ENCODE results near the gene FRMD4A.

The FRMD4A gene

GRCh38 chr10:14332903-14333302, 2.2 kb upstream of the FRMD4A start:
- TF ChIP-seq, protein P1, sequence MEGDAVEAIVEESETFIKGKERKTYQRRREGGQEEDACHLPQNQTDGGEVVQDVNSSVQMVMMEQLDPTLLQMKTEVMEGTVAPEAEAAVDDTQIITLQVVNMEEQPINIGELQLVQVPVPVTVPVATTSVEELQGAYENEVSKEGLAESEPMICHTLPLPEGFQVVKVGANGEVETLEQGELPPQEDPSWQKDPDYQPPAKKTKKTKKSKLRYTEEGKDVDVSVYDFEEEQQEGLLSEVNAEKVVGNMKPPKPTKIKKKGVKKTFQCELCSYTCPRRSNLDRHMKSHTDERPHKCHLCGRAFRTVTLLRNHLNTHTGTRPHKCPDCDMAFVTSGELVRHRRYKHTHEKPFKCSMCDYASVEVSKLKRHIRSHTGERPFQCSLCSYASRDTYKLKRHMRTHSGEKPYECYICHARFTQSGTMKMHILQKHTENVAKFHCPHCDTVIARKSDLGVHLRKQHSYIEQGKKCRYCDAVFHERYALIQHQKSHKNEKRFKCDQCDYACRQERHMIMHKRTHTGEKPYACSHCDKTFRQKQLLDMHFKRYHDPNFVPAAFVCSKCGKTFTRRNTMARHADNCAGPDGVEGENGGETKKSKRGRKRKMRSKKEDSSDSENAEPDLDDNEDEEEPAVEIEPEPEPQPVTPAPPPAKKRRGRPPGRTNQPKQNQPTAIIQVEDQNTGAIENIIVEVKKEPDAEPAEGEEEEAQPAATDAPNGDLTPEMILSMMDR (IDR thresholded peaks at IDR 0.05; ENCODE audit: control extremely low read depth, extremely low read depth, low read depth, missing control alignments), result no peak
- no peak for DNase-seq (ENCODE audit: extremely low spot score)
- ChIA-PET POLR2A (no interaction called here), CTCF (interaction anchor here (0.6 kb wide), 1 partner anchor 12 kb away, joined by 3 read pairs; no protein-coding TSS in a partner anchor)

DNA sequence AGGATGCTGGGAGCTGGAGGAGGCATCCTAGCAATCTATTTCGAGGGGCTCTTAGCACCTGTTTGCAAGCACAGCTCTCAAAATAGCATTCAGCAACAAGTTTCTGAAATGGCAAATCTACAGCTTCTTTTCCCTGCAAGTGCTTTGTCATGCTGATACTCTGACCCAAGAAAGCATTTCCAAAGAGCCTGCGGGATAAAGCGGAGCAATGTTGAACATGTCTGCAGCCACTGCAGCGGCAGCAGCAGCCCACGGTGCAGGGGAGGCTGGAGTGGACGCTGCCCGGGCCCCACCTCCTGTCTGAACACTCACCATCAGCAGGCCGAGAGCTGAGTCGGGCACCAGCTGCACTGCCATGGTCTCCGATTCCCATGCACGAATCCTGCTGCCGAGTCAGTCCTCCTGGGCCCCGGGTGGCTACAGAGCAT, 964 bp downstream of the FRMD4A start:
- TF ChIP-seq, protein P1 (IDR thresholded peaks at IDR 0.05; ENCODE audit: control extremely low read depth, extremely low read depth, low read depth, missing control alignments), result no peak
- ChIA-PET POLR2A (no interaction called here), CTCF (interaction anchor here (2.3 kb wide), 1 partner anchor 10 kb away, joined by 7 read pairs; no protein-coding TSS in a partner anchor)
- DNase-seq (ENCODE audit: extremely low spot score), result no peak

DNA sequence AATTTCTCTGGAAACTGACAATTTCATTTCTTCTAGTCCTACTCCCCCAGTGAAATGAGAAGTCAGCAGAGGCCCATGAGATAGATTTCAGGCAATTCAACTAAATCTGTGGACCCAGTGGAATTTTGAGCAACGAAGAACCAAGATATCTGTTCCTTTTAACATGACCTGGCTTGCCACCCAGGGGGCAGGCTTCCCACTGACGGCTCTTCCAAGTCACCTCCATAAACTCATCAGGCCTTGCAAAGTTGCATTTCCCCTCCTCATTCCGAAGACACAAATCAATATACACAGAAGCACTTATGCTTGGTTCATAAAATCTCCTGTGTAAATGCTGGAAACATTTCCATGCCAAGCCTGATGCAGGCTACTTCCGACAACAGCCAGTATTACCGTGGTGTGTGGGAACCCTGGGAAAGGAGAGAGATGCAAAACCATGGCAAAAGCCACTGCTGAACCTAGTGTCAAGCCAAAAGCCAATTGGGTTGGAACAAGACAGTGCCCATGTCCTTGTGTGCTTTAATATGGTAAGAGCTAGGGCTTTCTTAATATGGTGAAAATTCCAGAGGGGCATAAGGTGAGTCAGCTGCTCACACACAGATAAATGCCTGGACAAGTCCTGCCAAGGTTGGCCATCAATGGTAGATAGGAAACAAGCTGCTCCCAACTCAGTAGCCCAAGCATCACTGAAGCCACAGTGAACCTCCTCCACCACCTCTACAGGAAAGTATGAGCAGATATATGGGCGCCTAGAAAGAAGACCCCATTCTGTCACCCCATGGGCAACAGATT, 1.6 kb downstream of the FRMD4A start:
- no peak for DNase-seq (ENCODE audit: extremely low spot score)
- CTCF ChIA-PET, result interaction anchor here (2.3 kb wide), 1 partner anchor 11 kb away, joined by 7 read pairs; no protein-coding TSS in a partner anchor
- POLR2A ChIA-PET, result no interaction called here
- TF ChIP-seq, protein P1 (IDR thresholded peaks at IDR 0.05; ENCODE audit: control extremely low read depth, extremely low read depth, low read depth, missing control alignments), result no peak

- TF ChIP-seq, protein P1 (IDR thresholded peaks at IDR 0.05; ENCODE audit: control extremely low read depth, extremely low read depth, low read depth, missing control alignments), result no peak
- ChIA-PET POLR2A (no interaction called here), CTCF (interaction anchor here (0.9 to 1.0 kb wide), 2 partner anchors 18 to 23 kb away, joined by 3 read pairs; no protein-coding TSS in a partner anchor)
- no peak for DNase-seq (ENCODE audit: extremely low spot score)
Measured at GRCh38 chr10:14327527-14327926, 3.2 kb downstream of the FRMD4A start.

- TF ChIP-seq, protein P1 (IDR thresholded peaks at IDR 0.05; ENCODE audit: control extremely low read depth, extremely low read depth, low read depth, missing control alignments), result no peak
- ChIA-PET CTCF (interaction anchor here (1.0 to 1.3 kb wide), 5 partner anchors 14 to 196 kb away, joined by 3 to 4 read pairs (median 3); no protein-coding TSS in a partner anchor), POLR2A (interaction anchor here (0.6 kb wide), 1 partner anchor 141 kb away, joined by 3 read pairs; no protein-coding TSS in a partner anchor)
- no peak for DNase-seq (ENCODE audit: extremely low spot score)
Measured at GRCh38 chr10:14326581-14326980, 4.1 kb downstream of the FRMD4A start.

DNA sequence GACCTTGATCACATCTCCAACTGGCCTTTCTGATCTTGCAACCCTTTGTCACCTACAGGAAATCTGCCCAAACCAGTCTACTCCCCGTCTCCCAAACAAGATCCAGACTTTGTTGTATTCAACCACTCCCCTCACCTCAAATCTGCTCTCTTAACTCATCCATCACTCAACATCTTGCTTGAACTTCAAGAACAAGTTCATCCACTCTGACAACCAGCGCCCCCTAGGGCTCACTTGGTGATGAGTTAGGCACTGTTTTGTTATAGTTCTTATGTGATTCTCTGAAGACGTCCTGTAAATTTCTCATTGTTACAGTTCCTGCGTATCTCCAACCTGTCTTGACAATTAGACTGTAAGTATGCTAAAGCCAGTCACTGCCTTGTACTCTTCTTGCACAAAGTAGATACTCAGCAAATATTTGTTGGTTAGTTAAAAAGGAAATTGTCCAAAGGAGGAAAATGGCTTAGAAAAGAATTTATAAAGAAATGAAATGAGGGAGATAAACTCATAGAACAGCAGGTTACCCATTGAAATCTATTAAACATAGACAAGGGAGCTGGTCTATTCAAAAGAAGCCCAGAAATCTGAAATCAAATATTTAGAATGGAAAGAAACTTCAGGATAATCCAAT, 5.3 kb downstream of the FRMD4A start:
- DNase-seq (ENCODE audit: extremely low spot score), result peak; percentile 32
- POLR2A ChIA-PET, result no interaction called here

More for the DNA sequence above, 5.3 kb downstream of the FRMD4A start:
- CTCF ChIA-PET, result interaction anchor here (1.0 to 1.5 kb wide), 5 partner anchors 15 to 128 kb away, joined by 3 to 4 read pairs (median 3); no protein-coding TSS in a partner anchor
- TF ChIP-seq, protein P1 (IDR thresholded peaks at IDR 0.05; ENCODE audit: control extremely low read depth, extremely low read depth, low read depth, missing control alignments), result peak; percentile 26
